K562 (cell line): ENCODE measurements around the gene BATF. TPM values are rescaled to one million over a fixed set of nuclear protein-coding genes. Genes with fewer than 3 reads are reported as not detected.

Experiments used
- ATAC-seq: fragments of 200-7000 bp; cut with Tn5 transposase; 3 replicates; pipeline ENCODE4 v1.9.1; 2020; ENCODE audit warnings: moderate library complexity
- BruUV-seq: library from RNA; stranded (reverse); fragments of 400-500 nt; replicated peaks from 2 replicates; lab custom pipeline; 2021; lab: Mats Ljungman, UMichigan
- CTCF ChIA-PET: fragments of 300-600 bp; formaldehyde crosslinking; extraction: SDS; loops from one replicate; lab custom pipeline; 2021; ENCODE audit warnings: low intra/inter-chr PET ratio; lab: Yijun Ruan, JAX
- POLR2A ChIA-PET: fragments of 300-600, 350-650 bp; sonication (Branson Sonifier 250); formaldehyde crosslinking; extraction: SDS; loops from one replicate; lab custom pipeline; 2021; ENCODE audit warnings: antibody characterized with exemption, inconsistent platforms; lab: Yijun Ruan, JAX
- DNase-seq, 4 experiments: peaks; one replicate each; pipeline versions ENCODE4 v3.0.0 to v3.0.0-alpha.2; 2011 to 2018; ENCODE audit warnings: low spot score in 3 of 4, mixed read lengths in 3 of 4; ENCODE audit errors: extremely low read depth in 1 of 4
- FAIRE-seq: peaks from 2 replicates; lab custom pipeline; 2011; peaks lifted over from hg19 to GRCh38; lab: Jason Lieb, UNC
- H2AFZ ChIP-seq: 2 replicates; pipeline ENCODE4 v1.6.0; 2011; ENCODE audit warnings: low read depth, low read length, control low read depth, inconsistent platforms
- H3K27ac ChIP-seq: fragments of 200-600 bp; 3 replicates; pipeline ENCODE4 v1.8.0; 2011; ENCODE audit warnings: low read depth, mild to moderate bottlenecking, control low read depth, inconsistent platforms, low read length, moderate library complexity, mixed read lengths; ENCODE audit errors: extremely low read depth
- H3K27me3 ChIP-seq, 2 experiments: fragments of 300-600 bp in 1 of 2; 2 replicates in 1 of 2; 3 replicates in 1 of 2; pipeline versions ENCODE4 v1.6.0 to v1.8.0; 2011; ENCODE audit warnings: inconsistent platforms in 2 of 2, low read length in 2 of 2, mild to moderate bottlenecking in 1 of 2, mixed read lengths in 1 of 2, moderate library complexity in 1 of 2; ENCODE audit not compliant: control insufficient read depth in 2 of 2, insufficient read depth in 2 of 2
- H3K36me3 ChIP-seq: fragments of 300-600 bp; 3 replicates; pipeline ENCODE4 v1.8.0; 2011; ENCODE audit warnings: mild to moderate bottlenecking, low read length, inconsistent platforms; ENCODE audit not compliant: control insufficient read depth, insufficient read depth
- H3K4me1 ChIP-seq, 2 experiments: fragments of 200-600 bp in 1 of 2; replicated peaks in 1 of 2; 2 replicates in 1 of 2; 3 replicates in 1 of 2; pipeline versions ENCODE4 v1.5.1 to v1.8.0; 2011; ENCODE audit warnings: inconsistent platforms in 2 of 2, low read length in 2 of 2, mild to moderate bottlenecking in 1 of 2, mixed read lengths in 1 of 2, moderate library complexity in 1 of 2; ENCODE audit not compliant: control insufficient read depth in 2 of 2, insufficient read depth in 2 of 2
- H3K4me2 ChIP-seq: 2 replicates; pipeline ENCODE4 v1.6.1; 2011; ENCODE audit warnings: low read length, control low read depth, inconsistent platforms, mixed read lengths; ENCODE audit not compliant: insufficient read depth
- H3K4me3 ChIP-seq: fragments of 200-600 bp; sonication (generic), shearing (Covaris generic); 2 replicates; pipeline ENCODE4 v1.5.1; 2016; ENCODE audit warnings: control low read depth, inconsistent platforms
- H3K79me2 ChIP-seq: fragments of 200-600 bp; 3 replicates; pipeline ENCODE4 v1.8.0; 2011; ENCODE audit warnings: low read length, inconsistent platforms; ENCODE audit not compliant: control insufficient read depth, insufficient read depth
- H3K9ac ChIP-seq, 2 experiments: 2 replicates each; pipeline versions ENCODE4 v1.6.0 to v1.6.1; 2011; ENCODE audit warnings: low read depth in 2 of 2, low read length in 2 of 2, control low read depth in 1 of 2, inconsistent platforms in 1 of 2, mild to moderate bottlenecking in 1 of 2, mixed read lengths in 1 of 2; ENCODE audit not compliant: insufficient read depth in 1 of 2
- H3K9me1 ChIP-seq: one replicate; pipeline ENCODE4 v1.6.0; 2011; ENCODE audit warnings: inconsistent platforms, mild to moderate bottlenecking, low read length, moderate library complexity; ENCODE audit not compliant: control insufficient read depth, insufficient read depth
- H3K9me3 ChIP-seq: replicated peaks from 2 replicates; pipeline ENCODE4 v1.5.1; 2011; ENCODE audit warnings: low read depth, low read length, inconsistent platforms; ENCODE audit not compliant: control insufficient read depth, insufficient read depth
- H4K20me1 ChIP-seq: replicated peaks from 2 replicates; pipeline ENCODE4 v1.6.1; 2011; ENCODE audit warnings: low read length, inconsistent platforms, mixed read lengths; ENCODE audit not compliant: control insufficient read depth, insufficient read depth
- CHD1 ChIP-seq: fragments of 200-600 bp; sonication (generic); IDR thresholded peaks from one replicate; pipeline ENCODE4 v1.6.1; 2012; ENCODE audit warnings: mild to moderate bottlenecking, moderate library complexity, low read length, inconsistent platforms
- E2F8 ChIP-seq: fragments of 450-650 bp; IDR thresholded peaks from 2 replicates; pipeline ENCODE4 v1.7.1; 2018; ENCODE audit warnings: mild to moderate bottlenecking, low read depth; ENCODE audit not compliant: partially characterized antibody
- EHMT2 ChIP-seq: fragments of 450-650 bp; IDR thresholded peaks from 2 replicates; pipeline ENCODE4 v1.6.1; 2018; ENCODE audit warnings: antibody characterized with exemption
- GABPB2 ChIP-seq: fragments of 250-450 bp; sonication (Bioruptor Pico); conservative IDR thresholded peaks from 2 replicates; pipeline ENCODE4 v1.5.1; 2021; ENCODE audit warnings: mild to moderate bottlenecking
- GATA2 ChIP-seq: sonication (generic); formaldehyde crosslinking; IDR thresholded peaks from 2 replicates; pipeline ENCODE4 v1.4.0; 2020; ENCODE audit warnings: mild to moderate bottlenecking, missing genetic modification reagents
- NFIC ChIP-seq: fragments of 450-650 bp; IDR thresholded peaks from 2 replicates; pipeline ENCODE4 v1.6.1; 2017; ENCODE audit warnings: mild to moderate bottlenecking, inconsistent platforms
- NR3C1 ChIP-seq: sonication (generic); formaldehyde crosslinking; IDR thresholded peaks from 2 replicates; pipeline ENCODE4 v1.8.1; 2022; ENCODE audit warnings: missing genetic modification reagents
- SMAD1 ChIP-seq: fragments of 150-350 bp; IDR thresholded peaks from 2 replicates; pipeline ENCODE4 v1.6.1; 2014; ENCODE audit warnings: low read length, low read depth; ENCODE audit not compliant: partially characterized antibody
- ZKSCAN8 ChIP-seq: fragments of 200-800 bp; sonication (Bioruptor generic); IDR thresholded peaks from 2 replicates; pipeline ENCODE4 v1.6.1; 2016; ENCODE audit warnings: missing genetic modification characterization, missing compliant biosample characterization
- WGBS: fragments of 100-300 bp; shearing (Covaris generic); methylation state at CpG from one replicate; pipeline ENCODE4 v1.1.6; 2016; ENCODE audit warnings: low coverage, mixed read lengths; ENCODE audit not compliant: insufficient coverage; ENCODE audit errors: missing lambda C conversion rate; 5-methylcytosine and 5-hydroxymethylcytosine counted together
- in situ Hi-C: fragments of 300-500 bp; cut with MboI; formaldehyde crosslinking; loops from 4 replicates; pipeline ENCODE4 v1.15.0; 2018; ENCODE audit warnings: inconsistent platforms, mixed read lengths
- intact Hi-C: fragments of 100-400 bp; cut with micrococcal nuclease; formaldehyde crosslinking; loops from 2 replicates; pipeline ENCODE4 v1.14.2; 2022
- polyA plus RNA-seq, 8 experiments: library from polyadenylated mRNA; depleted of rRNA in 4 of 8; stranded (reverse) in 5 of 8; unstranded in 3 of 8; fragments of >200 nt; fragmentation: Nextera tagmentation in 2 of 8; fragmentation: Illumina TruSeq in 1 of 8; extraction: Ambion mirVana in 2 of 8; extraction: Trizol in 1 of 8; gene quantifications; 2 replicates each; pipeline versions ENCODE4 v1.2.1 to v1.2.3, GENCODE V29; 2011 to 2014; ENCODE audit warnings: inconsistent platforms in 1 of 8, missing spikeins in 1 of 8
- total RNA-seq, 7 experiments: library from RNA; depleted of rRNA in 6 of 7; stranded (reverse); fragments of >200 nt in 6 of 7; fragmentation: Illumina TruSeq in 2 of 7; extraction: Trizol in 2 of 7; gene quantifications; 2 replicates each; pipeline versions ENCODE4 v1.2.1 to v1.2.3, GENCODE V29; 2011 to 2021; ENCODE audit warnings: low replicate concordance in 1 of 7

BATF gene
- total and polyA plus RNA-seq, 9 of the 15 experiments (the other 6 are each of a cell fraction or from before 2014, with no cell fraction given), result 0.13 to 2.1 (median 0.55) TPM; not detected in 2

GRCh38 chr14:75484711-75485429 lies 37.4 kb upstream of the BATF start:
- Histone ChIP-seq H3K9me3 (no peaks in the 10 kb centered on the region), H3K36me3 (no peaks in the 10 kb centered on the region), H3K27me3 (no peaks in the 10 kb centered on the region), H3K4me2 (no peak overlapping the region), H2AFZ (no peak overlapping the region), H3K9me1 (no peaks in the 10 kb centered on the region), H4K20me1 (no peaks in the 10 kb centered on the region), H3K79me2 (no peaks in the 10 kb centered on the region), H3K9ac (no peak overlapping the region), H3K4me3 (no peak overlapping the region), H3K4me1 (peaks cover 5 to 12% of the 10 kb centered on the region in 2 experiments; a peak in 3 of 5 replicates), H3K27ac (no peak overlapping the region)
- intact Hi-C loops, result loop anchor here (5.0 kb wide), 1 partner anchor 358 kb away; the partner anchor contains the start of gene NEK9
- FAIRE-seq (no peak), DNase-seq (no peak), ATAC-seq (no peak)
- ChIA-PET POLR2A (interaction anchor here (0.5 to 0.7 kb wide), 2 partner anchors 24 to 27 kb away, joined by 3 read pairs; no protein-coding TSS in a partner anchor), CTCF (no interaction called here)
- in situ Hi-C loops, result loop anchor here (10.0 kb wide), 1 partner anchor 340 kb away; no protein-coding TSS in a partner anchor
- BruUV-seq, result no TSS peak
- no peak for TF ChIP-seq NR3C1
- no peak for TF ChIP-seq E2F8
- TF ChIP-seq SMAD1, result no peak
- no peak for TF ChIP-seq EHMT2
- no peak for TF ChIP-seq CHD1
- no peak for TF ChIP-seq GATA2 (CRISPR knock-in tag)
- no peak for TF ChIP-seq ZKSCAN8 (CRISPR knock-in tag)
- TF ChIP-seq GABPB2 (CRISPR knock-in tag), result no peak
- no peak for TF ChIP-seq NFIC
- WGBS, result 14% methylated on average over 4 of the region's 4 CpGs
